HepG2 (cell line): ENCODE results near the gene KHNYN. TPM values are rescaled to one million over a fixed set of nuclear protein-coding genes. Genes with fewer than 3 reads are reported as not detected.

Experiments used
- ARNT2 ChIP-seq: sonication (generic); formaldehyde crosslinking; IDR thresholded peaks from 2 replicates; pipeline ENCODE4 v1.8.0; 2022; ENCODE audit warnings: mild to moderate bottlenecking, low read depth, missing genetic modification reagents, moderate library complexity
- ATF1 ChIP-seq: IDR thresholded peaks from 2 replicates; pipeline ENCODE4 v1.6.1; 2016; ENCODE audit warnings: mild to moderate bottlenecking, control low read depth
- EED ChIP-seq: sonication (generic); formaldehyde crosslinking; IDR thresholded peaks from 2 replicates; pipeline ENCODE4 v1.5.0; 2020; ENCODE audit warnings: mild to moderate bottlenecking, missing genetic modification reagents
- IRX3 ChIP-seq: sonication (generic); formaldehyde crosslinking; IDR thresholded peaks from 2 replicates; pipeline ENCODE4 v1.8.1; 2023; ENCODE audit warnings: mild to moderate bottlenecking, low read depth, missing genetic modification reagents, borderline replicate concordance
- KDM6A ChIP-seq: IDR thresholded peaks from 2 replicates; pipeline ENCODE4 v1.6.1; 2016; ENCODE audit warnings: low read depth
- MAFG ChIP-seq: sonication (generic); formaldehyde crosslinking; IDR thresholded peaks from 2 replicates; pipeline ENCODE4 v1.5.1; 2020; ENCODE audit warnings: mild to moderate bottlenecking, missing genetic modification reagents
- MIXL1 ChIP-seq: IDR thresholded peaks from 2 replicates; pipeline ENCODE4 v1.6.1; 2016
- MXI1 ChIP-seq: IDR thresholded peaks from 3 replicates; pipeline ENCODE4 v1.6.1; 2012; ENCODE audit warnings: low read depth, low read length, inconsistent platforms, borderline replicate concordance
- NCOA5 ChIP-seq: sonication (generic); formaldehyde crosslinking; IDR thresholded peaks from 2 replicates; pipeline ENCODE4 v1.4.0; 2020; ENCODE audit warnings: missing genetic modification reagents
- RBM39 ChIP-seq: fragments of 200-400 bp; formaldehyde crosslinking; IDR thresholded peaks from one replicate; pipeline ENCODE4 v1.6.1; 2018; ENCODE audit warnings: antibody characterized with exemption, mild to moderate bottlenecking, low read depth, low read length; ENCODE audit not compliant: poor library complexity, severe bottlenecking
- ZKSCAN5 ChIP-seq: sonication (generic); formaldehyde crosslinking; IDR thresholded peaks from 2 replicates; pipeline ENCODE4 v1.5.1; 2020; ENCODE audit warnings: mild to moderate bottlenecking, missing genetic modification reagents
- ZNF20 ChIP-seq: sonication (generic); formaldehyde crosslinking; IDR thresholded peaks from 2 replicates; pipeline ENCODE4 v1.4.0; 2020; ENCODE audit warnings: mild to moderate bottlenecking, moderate library complexity, missing genetic modification reagents
- ZNF232 ChIP-seq: sonication (generic); formaldehyde crosslinking; IDR thresholded peaks from 2 replicates; pipeline ENCODE4 v1.4.0; 2020; ENCODE audit warnings: missing genetic modification reagents, borderline replicate concordance
- ZNF501 ChIP-seq: sonication (generic); formaldehyde crosslinking; IDR thresholded peaks from 2 replicates; pipeline ENCODE4 v1.5.1; 2020; ENCODE audit warnings: mild to moderate bottlenecking, moderate library complexity, missing genetic modification reagents
- ZNF567 ChIP-seq: sonication (generic); formaldehyde crosslinking; IDR thresholded peaks from 2 replicates; pipeline ENCODE4 v1.8.1; 2023; ENCODE audit warnings: mild to moderate bottlenecking, missing genetic modification reagents, borderline replicate concordance
- ZNF605 ChIP-seq: sonication (generic); formaldehyde crosslinking; IDR thresholded peaks from 2 replicates; pipeline ENCODE4 v1.8.0; 2022; ENCODE audit warnings: mild to moderate bottlenecking, missing genetic modification reagents
- ZNF678 ChIP-seq: sonication (generic); formaldehyde crosslinking; IDR thresholded peaks from 2 replicates; pipeline ENCODE4 v1.4.0; 2020; ENCODE audit warnings: mild to moderate bottlenecking, missing genetic modification reagents
- ZNF792 ChIP-seq: IDR thresholded peaks from 2 replicates; pipeline ENCODE4 v1.6.1; 2016
- polyA plus RNA-seq, 8 experiments: library from polyadenylated mRNA; depleted of rRNA in 3 of 8; stranded (reverse) in 7 of 8; unstranded in 1 of 8; fragments of >200 nt; fragmentation: Illumina TruSeq in 4 of 8; extraction: Trizol in 4 of 8; gene quantifications; 2 replicates each; pipeline versions ENCODE4 v1.2.1 to v1.2.3, GENCODE V29; 2011 to 2016; ENCODE audit warnings: low read depth in 4 of 8, missing spikeins in 1 of 8, mixed read lengths in 1 of 8; ENCODE audit not compliant: insufficient read depth in 1 of 8
- total RNA-seq, 5 experiments: library from RNA; depleted of rRNA; stranded (reverse); fragments of >200 nt; fragmentation: Illumina TruSeq; extraction: Trizol; gene quantifications; 2 replicates each; pipeline ENCODE4 v1.2.3, GENCODE V29; 2016; ENCODE audit warnings: low read depth in 1 of 5
- TF ChIP-seq, protein P1 (sequence below): sonication (generic); formaldehyde crosslinking; IDR thresholded peaks from 2 replicates; pipeline ENCODE4 v1.4.0; 2020; ENCODE audit warnings: mild to moderate bottlenecking, missing genetic modification reagents, borderline replicate concordance
- TF ChIP-seq, protein P2 (sequence below): sonication (generic); formaldehyde crosslinking; IDR thresholded peaks from 2 replicates; pipeline ENCODE4 v1.4.0; 2020; ENCODE audit warnings: mild to moderate bottlenecking, missing genetic modification reagents
- TF ChIP-seq, protein P3 (sequence below): sonication (generic); formaldehyde crosslinking; IDR thresholded peaks from 2 replicates; pipeline ENCODE4 v1.5.1; 2020; ENCODE audit warnings: mild to moderate bottlenecking, moderate library complexity, missing genetic modification reagents
- TF ChIP-seq, protein P4 (sequence below): IDR thresholded peaks from 2 replicates; pipeline ENCODE4 v1.6.1; 2016; ENCODE audit warnings: control low read depth

Gene KHNYN
- total and polyA plus RNA-seq, 2 of the 13 experiments (the other 11 are each of a cell fraction or from before 2014, with no cell fraction given): 52.8 to 75.7 TPM

DNA sequence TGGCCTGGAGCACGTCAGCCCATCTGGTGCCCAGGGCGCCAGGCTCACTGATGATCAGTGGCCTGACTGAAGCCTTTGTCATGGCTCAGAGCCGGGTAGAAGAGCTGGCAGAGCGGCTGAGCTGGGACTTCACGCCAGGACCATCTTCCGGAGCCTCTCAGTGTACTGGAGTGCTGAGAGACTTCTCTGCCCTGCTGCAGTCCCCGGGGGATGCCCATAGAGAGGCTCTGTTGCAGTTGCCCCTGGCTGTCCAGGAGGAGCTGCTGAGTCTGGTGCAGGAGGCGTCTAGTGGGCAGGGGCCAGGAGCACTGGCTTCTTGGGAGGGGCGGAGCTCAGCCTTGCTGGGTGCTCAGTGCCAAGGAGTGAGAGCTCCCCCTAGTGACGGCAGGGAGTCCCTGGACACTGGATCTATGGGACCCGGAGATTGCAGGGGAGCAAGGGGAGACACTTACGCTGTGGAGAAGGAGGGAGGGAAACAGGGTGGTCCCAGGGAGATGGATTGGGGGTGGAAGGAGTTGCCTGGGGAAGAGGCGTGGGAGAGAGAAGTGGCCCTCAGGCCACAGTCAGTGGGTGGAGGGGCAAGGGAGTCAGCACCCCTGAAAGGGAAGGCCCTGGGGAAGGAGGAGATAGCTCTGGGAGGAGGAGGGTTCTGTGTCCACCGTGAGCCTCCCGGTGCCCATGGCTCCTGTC lies 2.0 kb downstream of the KHNYN start (continued):
- TF ChIP-seq, protein P1, sequence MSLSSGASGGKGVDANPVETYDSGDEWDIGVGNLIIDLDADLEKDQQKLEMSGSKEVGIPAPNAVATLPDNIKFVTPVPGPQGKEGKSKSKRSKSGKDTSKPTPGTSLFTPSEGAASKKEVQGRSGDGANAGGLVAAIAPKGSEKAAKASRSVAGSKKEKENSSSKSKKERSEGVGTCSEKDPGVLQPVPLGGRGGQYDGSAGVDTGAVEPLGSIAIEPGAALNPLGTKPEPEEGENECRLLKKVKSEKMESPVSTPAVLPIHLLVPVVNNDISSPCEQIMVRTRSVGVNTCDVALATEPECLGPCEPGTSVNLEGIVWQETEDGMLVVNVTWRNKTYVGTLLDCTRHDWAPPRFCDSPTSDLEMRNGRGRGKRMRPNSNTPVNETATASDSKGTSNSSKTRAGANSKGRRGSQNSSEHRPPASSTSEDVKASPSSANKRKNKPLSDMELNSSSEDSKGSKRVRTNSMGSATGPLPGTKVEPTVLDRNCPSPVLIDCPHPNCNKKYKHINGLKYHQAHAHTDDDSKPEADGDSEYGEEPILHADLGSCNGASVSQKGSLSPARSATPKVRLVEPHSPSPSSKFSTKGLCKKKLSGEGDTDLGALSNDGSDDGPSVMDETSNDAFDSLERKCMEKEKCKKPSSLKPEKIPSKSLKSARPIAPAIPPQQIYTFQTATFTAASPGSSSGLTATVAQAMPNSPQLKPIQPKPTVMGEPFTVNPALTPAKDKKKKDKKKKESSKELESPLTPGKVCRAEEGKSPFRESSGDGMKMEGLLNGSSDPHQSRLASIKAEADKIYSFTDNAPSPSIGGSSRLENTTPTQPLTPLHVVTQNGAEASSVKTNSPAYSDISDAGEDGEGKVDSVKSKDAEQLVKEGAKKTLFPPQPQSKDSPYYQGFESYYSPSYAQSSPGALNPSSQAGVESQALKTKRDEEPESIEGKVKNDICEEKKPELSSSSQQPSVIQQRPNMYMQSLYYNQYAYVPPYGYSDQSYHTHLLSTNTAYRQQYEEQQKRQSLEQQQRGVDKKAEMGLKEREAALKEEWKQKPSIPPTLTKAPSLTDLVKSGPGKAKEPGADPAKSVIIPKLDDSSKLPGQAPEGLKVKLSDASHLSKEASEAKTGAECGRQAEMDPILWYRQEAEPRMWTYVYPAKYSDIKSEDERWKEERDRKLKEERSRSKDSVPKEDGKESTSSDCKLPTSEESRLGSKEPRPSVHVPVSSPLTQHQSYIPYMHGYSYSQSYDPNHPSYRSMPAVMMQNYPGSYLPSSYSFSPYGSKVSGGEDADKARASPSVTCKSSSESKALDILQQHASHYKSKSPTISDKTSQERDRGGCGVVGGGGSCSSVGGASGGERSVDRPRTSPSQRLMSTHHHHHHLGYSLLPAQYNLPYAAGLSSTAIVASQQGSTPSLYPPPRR (CRISPR knock-in tag): peak; percentile 76; the same call in 1 of the 2 replicates
- TF ChIP-seq MXI1 (peak; percentile 52; the same call in 1 of the 3 replicates), ZNF567 (CRISPR knock-in tag) (peak; percentile 67; the same call in 1 of the 2 replicates), ZNF20 (CRISPR knock-in tag) (no peak), ZNF501 (CRISPR knock-in tag) (no peak), ZNF792 (CRISPR knock-in tag) (0 out of 2 replicates have a peak, but pooled peaks have one; percentile 76), ATF1 (CRISPR knock-in tag) (no peak), MAFG (no peak), RBM39 (no peak), ZNF232 (CRISPR knock-in tag) (no peak), EED (CRISPR knock-in tag) (no peak), ZKSCAN5 (CRISPR knock-in tag) (no peak; the same call in 1 of the 2 replicates), ARNT2 (CRISPR knock-in tag) (no peak), MIXL1 (0 out of 2 replicates have a peak, but pooled peaks have one; percentile 54), ZNF678 (CRISPR knock-in tag) (peak; percentile 73; the same call in 1 of the 2 replicates), IRX3 (CRISPR knock-in tag) (no peak; the same call in 1 of the 2 replicates), KDM6A (CRISPR knock-in tag) (no peak), NCOA5 (CRISPR knock-in tag) (no peak), ZNF605 (CRISPR knock-in tag) (peak; percentile 10; the same call in 1 of the 2 replicates)
- TF ChIP-seq, protein P2, sequence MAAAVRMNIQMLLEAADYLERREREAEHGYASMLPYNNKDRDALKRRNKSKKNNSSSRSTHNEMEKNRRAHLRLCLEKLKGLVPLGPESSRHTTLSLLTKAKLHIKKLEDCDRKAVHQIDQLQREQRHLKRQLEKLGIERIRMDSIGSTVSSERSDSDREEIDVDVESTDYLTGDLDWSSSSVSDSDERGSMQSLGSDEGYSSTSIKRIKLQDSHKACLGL (CRISPR knock-in tag): no peak
- TF ChIP-seq, protein P3, sequence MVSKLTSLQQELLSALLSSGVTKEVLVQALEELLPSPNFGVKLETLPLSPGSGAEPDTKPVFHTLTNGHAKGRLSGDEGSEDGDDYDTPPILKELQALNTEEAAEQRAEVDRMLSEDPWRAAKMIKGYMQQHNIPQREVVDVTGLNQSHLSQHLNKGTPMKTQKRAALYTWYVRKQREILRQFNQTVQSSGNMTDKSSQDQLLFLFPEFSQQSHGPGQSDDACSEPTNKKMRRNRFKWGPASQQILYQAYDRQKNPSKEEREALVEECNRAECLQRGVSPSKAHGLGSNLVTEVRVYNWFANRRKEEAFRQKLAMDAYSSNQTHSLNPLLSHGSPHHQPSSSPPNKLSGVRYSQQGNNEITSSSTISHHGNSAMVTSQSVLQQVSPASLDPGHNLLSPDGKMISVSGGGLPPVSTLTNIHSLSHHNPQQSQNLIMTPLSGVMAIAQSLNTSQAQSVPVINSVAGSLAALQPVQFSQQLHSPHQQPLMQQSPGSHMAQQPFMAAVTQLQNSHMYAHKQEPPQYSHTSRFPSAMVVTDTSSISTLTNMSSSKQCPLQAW (CRISPR knock-in tag): no peak
- TF ChIP-seq, protein P4, sequence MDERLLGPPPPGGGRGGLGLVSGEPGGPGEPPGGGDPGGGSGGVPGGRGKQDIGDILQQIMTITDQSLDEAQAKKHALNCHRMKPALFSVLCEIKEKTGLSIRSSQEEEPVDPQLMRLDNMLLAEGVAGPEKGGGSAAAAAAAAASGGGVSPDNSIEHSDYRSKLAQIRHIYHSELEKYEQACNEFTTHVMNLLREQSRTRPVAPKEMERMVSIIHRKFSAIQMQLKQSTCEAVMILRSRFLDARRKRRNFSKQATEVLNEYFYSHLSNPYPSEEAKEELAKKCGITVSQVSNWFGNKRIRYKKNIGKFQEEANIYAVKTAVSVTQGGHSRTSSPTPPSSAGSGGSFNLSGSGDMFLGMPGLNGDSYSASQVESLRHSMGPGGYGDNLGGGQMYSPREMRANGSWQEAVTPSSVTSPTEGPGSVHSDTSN (CRISPR knock-in tag): no peak; the same call in 1 of the 2 replicates
